ENCODE measurements around the gene DMRTA2.

- no peak for TF ChIP-seq CTCF (IDR thresholded peaks at IDR 0.05)
- no peak for TF ChIP-seq POLR2A (IDR thresholded peaks at IDR 0.05)
These were observed 6.4 kb downstream of the DMRTA2 start for GRCh38 chr1:50416553-50417453.

Data from thyroid gland (tissue), 4 donors.